ENCODE results near the gene COMMD1.
A peak's percentile ranks its signal among the peaks of the same experiment; 100 is the strongest.
"Not testable (repeated sequence)": the region's sequence is repeated elsewhere in the genome, so short reads cannot be mapped to it uniquely, and the experiment has no call there.

The COMMD1 gene

GRCh38 chr2:61905372-61906185 is at the start of gene COMMD1:
Gene COMMD1 (plus strand): TSS chr2:61905674. CDS start chr2:61905679, 5 bp downstream.
- peak within 1 kb of the TSS; percentile 75 for H3K27ac Mint-ChIP-seq
- no peaks in the 10 kb centered on the region for H3K27me3 Mint-ChIP-seq
- H3K9me3 Mint-ChIP-seq = no peaks in the 10 kb centered on the region
- peaks cover 26% of the 10 kb centered on the region for H3K4me1 Mint-ChIP-seq (ENCODE audit: low read depth)
- H3K4me3 Mint-ChIP-seq = peak within 1 kb of the TSS; percentile 93
- H3K36me3 Mint-ChIP-seq (ENCODE audit: low read depth) = no peaks in the 10 kb centered on the region

GRCh38 chr2:61857224-61857623 is 48.2 kb upstream of the COMMD1 start:
- Mint-ChIP-seq H3K27ac (no peak overlapping the region), H3K4me3 (no peak overlapping the region), H3K9me3 (no peaks in the 10 kb centered on the region), H3K27me3 (no peaks in the 10 kb centered on the region), H3K36me3 (ENCODE audit: low read depth) (peaks cover 6% of the 10 kb centered on the region), H3K4me1 (ENCODE audit: low read depth) (peaks cover 34% of the 10 kb centered on the region)

GRCh38 chr2:61862085-61862484 is 43.4 kb upstream of the COMMD1 start:
- Mint-ChIP-seq H3K4me3 (no peak overlapping the region), H3K27ac (no peak overlapping the region), H3K4me1 (ENCODE audit: low read depth) (peaks cover 3% of the 10 kb centered on the region), H3K27me3 (no peaks in the 10 kb centered on the region), H3K9me3 (no peaks in the 10 kb centered on the region), H3K36me3 (ENCODE audit: low read depth) (peaks cover 46% of the 10 kb centered on the region)

GRCh38 chr2:61866482-61867089 is 38.9 kb upstream of the COMMD1 start:
- not testable (repeated sequence) for H3K9me3 Mint-ChIP-seq, H3K27ac Mint-ChIP-seq
- H3K36me3 Mint-ChIP-seq (ENCODE audit: low read depth) = peaks cover 78% of the 10 kb centered on the region

GRCh38 chr2:61876400-61876799 is 29.1 kb upstream of the COMMD1 start:
- Mint-ChIP-seq H3K4me1 (ENCODE audit: low read depth) (no peaks in the 10 kb centered on the region), H3K27me3 (no peaks in the 10 kb centered on the region), H3K27ac (no peak overlapping the region), H3K4me3 (no peak overlapping the region), H3K36me3 (ENCODE audit: low read depth) (peaks cover 74% of the 10 kb centered on the region), H3K9me3 (no peaks in the 10 kb centered on the region)

More at GRCh38 chr2:61866482-61867089, 38.9 kb upstream of the COMMD1 start:
- H3K4me3 Mint-ChIP-seq; H3K27me3 Mint-ChIP-seq; H3K4me1 Mint-ChIP-seq (ENCODE audit: low read depth): not testable (repeated sequence)

- no peaks in the 10 kb centered on the region for H3K27me3 Mint-ChIP-seq
- H3K4me3 Mint-ChIP-seq = no peak overlapping the region
- H3K9me3 Mint-ChIP-seq = no peaks in the 10 kb centered on the region
- no peaks in the 10 kb centered on the region for H3K4me1 Mint-ChIP-seq (ENCODE audit: low read depth)
- H3K27ac Mint-ChIP-seq = no peak overlapping the region
- peaks cover 71% of the 10 kb centered on the region for H3K36me3 Mint-ChIP-seq (ENCODE audit: low read depth)
Measured at GRCh38 chr2:61877571-61878245, 27.8 kb upstream of the COMMD1 start.

- Mint-ChIP-seq H3K4me3 (no peak overlapping the region), H3K4me1 (ENCODE audit: low read depth) (no peaks in the 10 kb centered on the region), H3K36me3 (ENCODE audit: low read depth) (peaks cover 75% of the 10 kb centered on the region), H3K27ac (no peak overlapping the region), H3K9me3 (no peaks in the 10 kb centered on the region), H3K27me3 (no peaks in the 10 kb centered on the region)
Measured at GRCh38 chr2:61878761-61879160, 26.7 kb upstream of the COMMD1 start.

- H3K4me1 Mint-ChIP-seq (ENCODE audit: low read depth); H3K9me3 Mint-ChIP-seq; H3K27me3 Mint-ChIP-seq; H3K4me3 Mint-ChIP-seq; H3K27ac Mint-ChIP-seq: not testable (repeated sequence)
- H3K36me3 Mint-ChIP-seq (ENCODE audit: low read depth) = peaks cover 72% of the 10 kb centered on the region
Measured at GRCh38 chr2:61879351-61879750, 26.1 kb upstream of the COMMD1 start.

- Mint-ChIP-seq H3K36me3 (ENCODE audit: low read depth) (peaks cover 76% of the 10 kb centered on the region), H3K27ac (no peak overlapping the region), H3K27me3 (no peaks in the 10 kb centered on the region), H3K9me3 (no peaks in the 10 kb centered on the region), H3K4me3 (no peak overlapping the region), H3K4me1 (ENCODE audit: low read depth) (peaks cover 26% of the 10 kb centered on the region)
Measured at GRCh38 chr2:61882850-61883249, 22.6 kb upstream of the COMMD1 start.

- Mint-ChIP-seq H3K27ac (peak overlapping the region; percentile 99), H3K4me3 (peak overlapping the region; percentile 93), H3K9me3 (no peaks in the 10 kb centered on the region), H3K36me3 (ENCODE audit: low read depth) (peaks cover 53% of the 10 kb centered on the region), H3K27me3 (no peaks in the 10 kb centered on the region), H3K4me1 (ENCODE audit: low read depth) (peaks cover 34% of the 10 kb centered on the region)
Measured at GRCh38 chr2:61885896-61886603, 19.4 kb upstream of the COMMD1 start.

GRCh38 chr2:61887717-61888266 is 17.7 kb upstream of the COMMD1 start:
- no peaks in the 10 kb centered on the region for H3K27me3 Mint-ChIP-seq
- H3K27ac Mint-ChIP-seq = peak overlapping the region; percentile 99
- peak overlapping the region; percentile 93 for H3K4me3 Mint-ChIP-seq
- H3K9me3 Mint-ChIP-seq = no peaks in the 10 kb centered on the region
- H3K36me3 Mint-ChIP-seq (ENCODE audit: low read depth) = peaks cover 45% of the 10 kb centered on the region
- peaks cover 34% of the 10 kb centered on the region for H3K4me1 Mint-ChIP-seq (ENCODE audit: low read depth)

GRCh38 chr2:61888267-61889055 is 17.0 kb upstream of the COMMD1 start, which contains the start of gene CCT4:
Gene CCT4 (minus strand): TSS chr2:61888656. CDS start chr2:61888507, 149 bp downstream.
- Mint-ChIP-seq H3K4me1 (ENCODE audit: low read depth) (peaks cover 34% of the 10 kb centered on the region), H3K27ac (peak within 1 kb of the TSS; percentile 99), H3K9me3 (no peaks in the 10 kb centered on the region), H3K36me3 (ENCODE audit: low read depth) (peaks cover 38% of the 10 kb centered on the region), H3K27me3 (no peaks in the 10 kb centered on the region), H3K4me3 (peak within 1 kb of the TSS; percentile 93)

GRCh38 chr2:61898810-61899209 is 6.7 kb upstream of the COMMD1 start:
- Mint-ChIP-seq H3K4me1 (ENCODE audit: low read depth) (no peaks in the 10 kb centered on the region), H3K27ac (no peak overlapping the region), H3K9me3 (no peaks in the 10 kb centered on the region), H3K4me3 (no peak overlapping the region), H3K27me3 (no peaks in the 10 kb centered on the region), H3K36me3 (ENCODE audit: low read depth) (no peaks in the 10 kb centered on the region)

- H3K9me3 Mint-ChIP-seq = no peaks in the 10 kb centered on the region
- no peaks in the 10 kb centered on the region for H3K36me3 Mint-ChIP-seq (ENCODE audit: low read depth)
- no peak overlapping the region for H3K4me3 Mint-ChIP-seq
- H3K4me1 Mint-ChIP-seq (ENCODE audit: low read depth) = peaks cover 8% of the 10 kb centered on the region
- H3K27me3 Mint-ChIP-seq = no peaks in the 10 kb centered on the region
- no peak overlapping the region for H3K27ac Mint-ChIP-seq
Measured at GRCh38 chr2:61900281-61900680, 5.2 kb upstream of the COMMD1 start.

Measured in stimulated activated naive CD8-positive, alpha-beta T cell treated with anti-CD3 and anti-CD28 coated beads, Interleukin-15, Interleukin-2, amounts not matched to agents 100 ng/mL and 50 ng/mL, for 24 hours (primary cell).